HepG2 (cell line): ENCODE results near the gene ITGAE. TPM values are rescaled to one million over a fixed set of nuclear protein-coding genes. Genes with fewer than 3 reads are reported as not detected.

Source experiments
- ATAC-seq: fragments of 200-7000 bp; cut with Tn5 transposase; 3 replicates; pipeline ENCODE4 v1.9.1; 2020; ENCODE audit warnings: mild to moderate bottlenecking, moderate library complexity
- BruUV-seq: library from RNA; stranded (reverse); fragments of 400-500 nt; replicated peaks from 2 replicates; lab custom pipeline; 2021; lab: Mats Ljungman, UMichigan
- CTCF ChIA-PET: fragments of 300-600 bp; formaldehyde crosslinking; extraction: SDS; loops from one replicate; lab custom pipeline; 2021; ENCODE audit warnings: low total read pairs, inconsistent platforms, low intra/inter-chr PET ratio; lab: Yijun Ruan, JAX
- POLR2A ChIA-PET: fragments of 350-600 bp; sonication (Branson Sonifier 250); formaldehyde crosslinking; loops from one replicate; lab custom pipeline; 2020; ENCODE audit warnings: antibody characterized with exemption, inconsistent platforms; lab: Yijun Ruan, JAX
- DNase-seq: peaks from one replicate; pipeline ENCODE4 v3.0.0-alpha.2; 2015; ENCODE audit warnings: low spot score
- FAIRE-seq: peaks from 3 replicates; lab custom pipeline; 2011; peaks lifted over from hg19 to GRCh38; lab: Jason Lieb, UNC
- H2AFZ ChIP-seq: one replicate; pipeline ENCODE4 v1.6.1; 2011; ENCODE audit warnings: low read length, inconsistent platforms
- H3K27ac ChIP-seq: fragments of 300-600 bp; 3 replicates; pipeline ENCODE4 v1.8.0; 2011; ENCODE audit warnings: mixed run types, mild to moderate bottlenecking, mixed read lengths, low read length, inconsistent platforms; ENCODE audit not compliant: insufficient read depth; ENCODE audit errors: extremely low read length
- H3K27me3 ChIP-seq, 2 experiments: fragments of 200-600 bp in 1 of 2; 2 replicates in 1 of 2; 3 replicates in 1 of 2; pipeline versions ENCODE4 v1.6.0 to v1.8.0; 2011; ENCODE audit warnings: low read length in 2 of 2, mild to moderate bottlenecking in 2 of 2, moderate library complexity in 2 of 2, inconsistent platforms in 1 of 2; ENCODE audit not compliant: insufficient read depth in 2 of 2, control insufficient read depth in 1 of 2
- H3K36me3 ChIP-seq, 2 experiments: fragments of 200-600 bp in 1 of 2; replicated peaks in 1 of 2; 2 replicates in 1 of 2; 3 replicates in 1 of 2; pipeline versions ENCODE4 v1.5.1 to v1.8.0; 2011; ENCODE audit warnings: low read length in 2 of 2, inconsistent platforms in 1 of 2; ENCODE audit not compliant: insufficient read depth in 2 of 2, control insufficient read depth in 1 of 2
- H3K4me1 ChIP-seq: 2 replicates; pipeline ENCODE4 v1.5.1; 2012; ENCODE audit warnings: low read length, inconsistent platforms; ENCODE audit not compliant: insufficient read depth
- H3K4me2 ChIP-seq: 2 replicates; pipeline ENCODE4 v1.6.0; 2011; ENCODE audit warnings: low read depth, low read length, inconsistent platforms
- H3K4me3 ChIP-seq, 3 experiments: fragments of 200-600 bp in 1 of 3; sonication (generic), shearing (Covaris generic) in 1 of 3; replicated peaks in 1 of 3; 2 replicates each; pipeline ENCODE4 v1.5.1; 2011 to 2016; ENCODE audit warnings: low read length in 3 of 3, inconsistent platforms in 2 of 3, low read depth in 2 of 3, mild to moderate bottlenecking in 2 of 3, control low read depth in 1 of 3, mixed read lengths in 1 of 3; ENCODE audit not compliant: insufficient read depth in 1 of 3
- H3K79me2 ChIP-seq: one replicate; pipeline ENCODE4 v1.6.1; 2011; ENCODE audit warnings: low read length, inconsistent platforms; ENCODE audit not compliant: insufficient read depth
- H3K9ac ChIP-seq: 2 replicates; pipeline ENCODE4 v1.6.0; 2011; ENCODE audit warnings: mild to moderate bottlenecking, low read depth, low read length, inconsistent platforms; ENCODE audit not compliant: insufficient read depth
- H3K9me3 ChIP-seq: 2 replicates; pipeline ENCODE4 v1.5.1; 2012; ENCODE audit warnings: mild to moderate bottlenecking, low read length
- H4K20me1 ChIP-seq: 2 replicates; pipeline ENCODE4 v1.6.0; 2011; ENCODE audit warnings: inconsistent platforms, mild to moderate bottlenecking, low read length, moderate library complexity; ENCODE audit not compliant: insufficient read depth
- CEBPG ChIP-seq: IDR thresholded peaks from 2 replicates; pipeline ENCODE4 v1.6.1; 2016
- HMG20B ChIP-seq: conservative IDR thresholded peaks from 2 replicates; pipeline ENCODE4 v1.6.1; 2016; ENCODE audit warnings: missing genetic modification reagents, missing compliant biosample characterization
- KLF13 ChIP-seq: sonication (generic); formaldehyde crosslinking; IDR thresholded peaks from 2 replicates; pipeline ENCODE4 v1.4.0; 2020; ENCODE audit warnings: mild to moderate bottlenecking, missing genetic modification reagents
- LBX2 ChIP-seq: sonication (generic); formaldehyde crosslinking; IDR thresholded peaks from 2 replicates; pipeline ENCODE4 v1.5.0; 2020; ENCODE audit warnings: missing genetic modification reagents, mild to moderate bottlenecking, borderline replicate concordance
- NR2F1 ChIP-seq, 2 experiments: fragments of 450-650 bp in 1 of 2; formaldehyde crosslinking in 1 of 2; IDR thresholded peaks; 2 replicates each; pipeline versions ENCODE4 v1.5.0 to v1.6.1; 2016 to 2020; ENCODE audit warnings: mild to moderate bottlenecking in 1 of 2, missing compliant biosample characterization in 1 of 2, missing genetic modification reagents in 1 of 2, moderate library complexity in 1 of 2
- RARA ChIP-seq: IDR thresholded peaks from 2 replicates; pipeline ENCODE4 v1.6.1; 2016; ENCODE audit warnings: missing genetic modification reagents, missing compliant biosample characterization
- SMARCE1 ChIP-seq: fragments of 450-650 bp; IDR thresholded peaks from 2 replicates; pipeline ENCODE4 v1.6.1; 2017; ENCODE audit warnings: borderline replicate concordance
- TBX2 ChIP-seq: sonication (generic); formaldehyde crosslinking; IDR thresholded peaks from 2 replicates; pipeline ENCODE4 v1.5.0; 2020; ENCODE audit warnings: missing genetic modification reagents, mild to moderate bottlenecking, borderline replicate concordance
- TEAD3 ChIP-seq: optimal IDR thresholded peaks from 2 replicates; pipeline ENCODE3; 2016; ENCODE audit warnings: borderline replicate concordance
- TMF1 ChIP-seq: sonication (generic); formaldehyde crosslinking; IDR thresholded peaks from 2 replicates; pipeline ENCODE4 v1.8.1; 2022; ENCODE audit warnings: low read depth, missing genetic modification reagents
- ZBTB7A ChIP-seq: sonication (generic); formaldehyde crosslinking; IDR thresholded peaks from 2 replicates; pipeline ENCODE4 v1.8.0; 2022; ENCODE audit warnings: mild to moderate bottlenecking, missing genetic modification reagents
- ZNF24 ChIP-seq: fragments of 450-650 bp; IDR thresholded peaks from 2 replicates; pipeline ENCODE4 v1.6.1; 2017; ENCODE audit warnings: antibody characterized with exemption, mild to moderate bottlenecking
- ZNF335 ChIP-seq: sonication (generic); formaldehyde crosslinking; IDR thresholded peaks from 2 replicates; pipeline ENCODE4 v1.4.0; 2020; ENCODE audit warnings: missing genetic modification reagents
- ZNF589 ChIP-seq: sonication (generic); formaldehyde crosslinking; conservative IDR thresholded peaks from 2 replicates; pipeline ENCODE4 v1.8.0; 2022; ENCODE audit warnings: mild to moderate bottlenecking, moderate library complexity, missing genetic modification reagents
- ZNF777 ChIP-seq: sonication (generic); formaldehyde crosslinking; IDR thresholded peaks from 2 replicates; pipeline ENCODE4 v1.4.0; 2020; ENCODE audit warnings: missing genetic modification reagents
- WGBS: methylation state at CpG from one replicate; pipeline ENCODE4 v1.1.6; 2017; ENCODE audit warnings: low lambda C conversion rate; 5-methylcytosine and 5-hydroxymethylcytosine counted together
- in situ Hi-C: cut with HindIII; loops from 2 replicates; pipeline ENCODE4 v1.10.0; 2017; ENCODE audit warnings: low pct_unique_long_range_greater_than_20kb; ENCODE audit not compliant: extremely low pct_ligation_motif_present
- intact Hi-C: fragments of 100-400 bp; cut with micrococcal nuclease; formaldehyde crosslinking; loops from one replicate; pipeline ENCODE4 v1.10.0; 2022; ENCODE audit not compliant: unreplicated experiment
- polyA plus RNA-seq, 8 experiments: library from polyadenylated mRNA; depleted of rRNA in 3 of 8; stranded (reverse) in 7 of 8; unstranded in 1 of 8; fragments of >200 nt; fragmentation: Illumina TruSeq in 4 of 8; extraction: Trizol in 4 of 8; gene quantifications; 2 replicates each; pipeline versions ENCODE4 v1.2.1 to v1.2.3, GENCODE V29; 2011 to 2016; ENCODE audit warnings: low read depth in 4 of 8, missing spikeins in 1 of 8, mixed read lengths in 1 of 8; ENCODE audit not compliant: insufficient read depth in 1 of 8
- total RNA-seq, 5 experiments: library from RNA; depleted of rRNA; stranded (reverse); fragments of >200 nt; fragmentation: Illumina TruSeq; extraction: Trizol; gene quantifications; 2 replicates each; pipeline ENCODE4 v1.2.3, GENCODE V29; 2016; ENCODE audit warnings: low read depth in 1 of 5
- TF ChIP-seq, protein P1 (sequence below): IDR thresholded peaks from 2 replicates; pipeline ENCODE4 v1.4.0; 2020; ENCODE audit warnings: mild to moderate bottlenecking, missing genetic modification reagents

ITGAE gene
- total and polyA plus RNA-seq, 2 of the 13 experiments (the other 11 are each of a cell fraction or from before 2014, with no cell fraction given), result 42.3 to 49.0 TPM

DNA sequence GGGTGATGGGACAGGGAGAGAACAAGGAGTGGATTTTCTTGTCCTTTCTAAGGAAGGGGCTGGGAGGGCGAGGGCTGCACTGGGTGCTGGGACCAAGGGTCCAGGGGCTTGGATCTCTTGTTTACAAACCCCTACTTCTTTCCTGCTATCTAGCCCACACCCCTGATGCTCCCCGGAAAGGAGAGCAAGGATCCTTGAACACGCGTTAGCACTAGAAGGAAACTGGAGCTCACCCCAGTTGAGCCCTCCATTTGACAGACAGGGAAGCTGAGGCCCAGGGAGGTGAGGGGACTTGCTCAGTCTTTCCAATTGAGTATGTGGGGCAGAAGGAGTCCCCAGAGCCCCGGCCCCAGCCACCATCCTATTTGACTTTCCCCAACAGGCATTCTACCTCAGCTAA, 4.6 kb upstream of the ITGAE start:
- 100% methylated on average over 3 of the region's 5 CpGs for WGBS
- in situ Hi-C loops, result no loop called here
- POLR2A ChIA-PET, result interaction anchor here (1.0 to 5.9 kb wide), 2 partner anchors 11 to 17 kb away, joined by 3 to 39 read pairs; no protein-coding TSS in a partner anchor

GRCh38 chr17:3804503-3804931, 3.5 kb upstream of the ITGAE start:
- peak overlapping the region; percentile 98 for H3K27ac ChIP-seq
- no TSS peak for BruUV-seq
- H3K4me2 ChIP-seq, result peak overlapping the region; percentile 45
- ChIA-PET POLR2A (interaction anchor here (1.0 to 5.9 kb wide), 5 partner anchors 10 to 66 kb away, joined by 3 to 39 read pairs (median 3); no protein-coding TSS in a partner anchor), CTCF (no interaction called here)
- no peaks in the 10 kb centered on the region for H4K20me1 ChIP-seq
- 56% methylated on average over 2 of the region's 6 CpGs for WGBS
- no peak overlapping the region; a peak in 1 of 6 replicates for H3K4me3 ChIP-seq
- intact Hi-C loops (no loop called here), in situ Hi-C loops (no loop called here)
- peaks cover 71% of the 10 kb centered on the region for H3K4me1 ChIP-seq
- H3K27me3 ChIP-seq, result no peaks in the 10 kb centered on the region
- peak; percentile 58 for DNase-seq
- no peaks in the 10 kb centered on the region for H3K79me2 ChIP-seq
- H3K9me3 ChIP-seq, result no peaks in the 10 kb centered on the region
- H3K36me3 ChIP-seq, result peaks cover 2 to 7% of the 10 kb centered on the region in 2 experiments; a peak in 2 of 5 replicates
- peak overlapping the region; percentile 23; the same call in 1 of the 2 replicates for H3K9ac ChIP-seq
- no peak overlapping the region for H2AFZ ChIP-seq
- ATAC-seq, result peak; percentile 10; the same call in 2 of the 3 replicates
- FAIRE-seq, result peak; percentile 40
- 0 out of 2 replicates have a peak, but pooled peaks have one; percentile 16 for TF ChIP-seq CEBPG
- TF ChIP-seq TEAD3, result peak; percentile 20
- TF ChIP-seq TBX2 (CRISPR knock-in tag), result 0 out of 2 replicates have a peak, but pooled peaks have one; percentile 15
- no peak for TF ChIP-seq ZBTB7A (CRISPR knock-in tag)
- TF ChIP-seq ZNF777 (CRISPR knock-in tag), result no peak
- TF ChIP-seq HMG20B (CRISPR knock-in tag), result 0 out of 2 replicates have a peak, but pooled peaks have one; percentile 22
- TF ChIP-seq NR2F1 (CRISPR knock-in tag; IDR thresholded peaks at IDR 0.05), result peak in 1 of 2 experiments; percentile 23; a peak in 1 of 4 replicates
- TF ChIP-seq, protein P1, sequence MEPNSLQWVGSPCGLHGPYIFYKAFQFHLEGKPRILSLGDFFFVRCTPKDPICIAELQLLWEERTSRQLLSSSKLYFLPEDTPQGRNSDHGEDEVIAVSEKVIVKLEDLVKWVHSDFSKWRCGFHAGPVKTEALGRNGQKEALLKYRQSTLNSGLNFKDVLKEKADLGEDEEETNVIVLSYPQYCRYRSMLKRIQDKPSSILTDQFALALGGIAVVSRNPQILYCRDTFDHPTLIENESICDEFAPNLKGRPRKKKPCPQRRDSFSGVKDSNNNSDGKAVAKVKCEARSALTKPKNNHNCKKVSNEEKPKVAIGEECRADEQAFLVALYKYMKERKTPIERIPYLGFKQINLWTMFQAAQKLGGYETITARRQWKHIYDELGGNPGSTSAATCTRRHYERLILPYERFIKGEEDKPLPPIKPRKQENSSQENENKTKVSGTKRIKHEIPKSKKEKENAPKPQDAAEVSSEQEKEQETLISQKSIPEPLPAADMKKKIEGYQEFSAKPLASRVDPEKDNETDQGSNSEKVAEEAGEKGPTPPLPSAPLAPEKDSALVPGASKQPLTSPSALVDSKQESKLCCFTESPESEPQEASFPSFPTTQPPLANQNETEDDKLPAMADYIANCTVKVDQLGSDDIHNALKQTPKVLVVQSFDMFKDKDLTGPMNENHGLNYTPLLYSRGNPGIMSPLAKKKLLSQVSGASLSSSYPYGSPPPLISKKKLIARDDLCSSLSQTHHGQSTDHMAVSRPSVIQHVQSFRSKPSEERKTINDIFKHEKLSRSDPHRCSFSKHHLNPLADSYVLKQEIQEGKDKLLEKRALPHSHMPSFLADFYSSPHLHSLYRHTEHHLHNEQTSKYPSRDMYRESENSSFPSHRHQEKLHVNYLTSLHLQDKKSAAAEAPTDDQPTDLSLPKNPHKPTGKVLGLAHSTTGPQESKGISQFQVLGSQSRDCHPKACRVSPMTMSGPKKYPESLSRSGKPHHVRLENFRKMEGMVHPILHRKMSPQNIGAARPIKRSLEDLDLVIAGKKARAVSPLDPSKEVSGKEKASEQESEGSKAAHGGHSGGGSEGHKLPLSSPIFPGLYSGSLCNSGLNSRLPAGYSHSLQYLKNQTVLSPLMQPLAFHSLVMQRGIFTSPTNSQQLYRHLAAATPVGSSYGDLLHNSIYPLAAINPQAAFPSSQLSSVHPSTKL (CRISPR knock-in tag), result peak; percentile 58; the same call in 1 of the 2 replicates

More for the DNA sequence above, 4.6 kb upstream of the ITGAE start:
- DNase-seq (no peak), ATAC-seq (no peak), FAIRE-seq (no peak)
- peaks cover 61% of the 10 kb centered on the region for H3K4me1 ChIP-seq
- TF ChIP-seq KLF13 (CRISPR knock-in tag) (no peak), ZNF335 (no peak), TMF1 (CRISPR knock-in tag) (no peak), ZNF589 (CRISPR knock-in tag) (no peak), ZNF24 (no peak), SMARCE1 (no peak), LBX2 (CRISPR knock-in tag) (no peak), RARA (no peak)
- peak overlapping the region; percentile 98 for H3K27ac ChIP-seq
- CTCF ChIA-PET, result no interaction called here
- no peaks in the 10 kb centered on the region for H3K27me3 ChIP-seq
- H3K4me3 ChIP-seq, result no peak overlapping the region
- intact Hi-C loops, result no loop called here
- H3K79me2 ChIP-seq, result no peaks in the 10 kb centered on the region
- peaks cover 5 to 15% of the 10 kb centered on the region in 2 experiments; a peak in 4 of 5 replicates for H3K36me3 ChIP-seq
- no peak overlapping the region for H3K4me2 ChIP-seq
- H3K9me3 ChIP-seq, result no peaks in the 10 kb centered on the region
- BruUV-seq, result no TSS peak
- no peak overlapping the region for H3K9ac ChIP-seq
- H4K20me1 ChIP-seq, result no peaks in the 10 kb centered on the region
- no peak overlapping the region for H2AFZ ChIP-seq
